Thyroid gland (tissue), 4 donors: ENCODE results near the gene DTNB. TPM values are rescaled to one million over a fixed set of nuclear protein-coding genes. Genes with fewer than 3 reads are reported as not detected.

Experiments
- DNase-seq, 2 donors: peaks; one replicate each; pipeline ENCODE4 v3.0.0-alpha.2; 2019
- H3K27ac ChIP-seq, 3 donors: fragments of 200-600 bp; sonication (generic); 1 replicate in 2 of 3; 2 replicates in 1 of 3; pipeline ENCODE4 v1.5.1; 2016 to 2019; ENCODE audit warnings: mild to moderate bottlenecking in 1 of 3, moderate library complexity in 1 of 3
- H3K27me3 ChIP-seq: fragments of 200-600 bp; sonication (generic); one replicate; pipeline ENCODE4 v1.5.1; 2019
- H3K36me3 ChIP-seq, 2 donors: fragments of 200-600 bp; sonication (generic); one replicate each; pipeline ENCODE4 v1.5.1; 2016 to 2019
- H3K4me1 ChIP-seq, 2 donors: fragments of 200-600 bp; sonication (generic); one replicate each; pipeline ENCODE4 v1.5.1; 2017 to 2019
- H3K4me3 ChIP-seq, 3 donors: fragments of 200-600 bp; sonication (generic); replicated peaks in 1 of 3; 1 replicate in 2 of 3; 2 replicates in 1 of 3; pipeline ENCODE4 v1.5.1; 2016; ENCODE audit warnings: mild to moderate bottlenecking in 1 of 3
- H3K9me3 ChIP-seq: fragments of 200-600 bp; sonication (generic); one replicate; pipeline ENCODE4 v1.5.1; 2017
- CTCF ChIP-seq, 6 experiments: fragments of 200-600 bp in 3 of 6; fragments of 450-650 bp in 3 of 6; sonication (generic) in 3 of 6; IDR thresholded peaks; one replicate each; pipeline ENCODE4 v1.5.1; 2016 to 2019; ENCODE audit warnings: antibody characterized with exemption in 6 of 6, mild to moderate bottlenecking in 2 of 6, inconsistent platforms in 1 of 6, moderate library complexity in 1 of 6
- POLR2A ChIP-seq, 2 donors: fragments of 450-650 bp; IDR thresholded peaks; one replicate each; pipeline ENCODE4 v1.6.1; 2017; ENCODE audit warnings: antibody characterized with exemption in 2 of 2, mild to moderate bottlenecking in 2 of 2, moderate library complexity in 1 of 2
- WGBS, 2 donors: methylation state at CpG; one replicate each; pipeline ENCODE4 v1.1.5; 2017; 5-methylcytosine and 5-hydroxymethylcytosine counted together
- intact Hi-C: fragments of 100-400 bp; cut with DNase I; formaldehyde crosslinking; loops from one replicate; pipeline ENCODE4 v1.15.1; 2023
- total RNA-seq, 4 donors: library from RNA; depleted of rRNA; stranded (reverse); fragments of >200 nt; gene quantifications; one replicate each; pipeline ENCODE4 v1.2.3, GENCODE V29; 2016

Gene DTNB
- total RNA-seq, 4 donors from 2014 or later = 38.9 to 75.2 (median 55.5) TPM

GRCh38 chr2:25402477-25402876 is 270.9 kb downstream of the DTNB start:
- Histone ChIP-seq H3K9me3 (no peaks in the 10 kb centered on the region), H3K27me3 (no peaks in the 10 kb centered on the region), H3K4me1 (no peaks in the 10 kb centered on the region), H3K36me3 (no peaks in the 10 kb centered on the region), H3K4me3 (no peak overlapping the region), H3K27ac (no peak overlapping the region)
- DNase-seq = no peak
- intact Hi-C loops = no loop called here
- WGBS, 2 donors = 86 to 93% methylated on average over 3 of the region's 3 CpGs
- TF ChIP-seq POLR2A (IDR thresholded peaks at IDR 0.05) (no peak), CTCF (IDR thresholded peaks at IDR 0.05) (no peak)

GRCh38 chr2:25401307-25402026 is 271.9 kb downstream of the DTNB start:
- H3K4me3 ChIP-seq = no peak overlapping the region
- TF ChIP-seq POLR2A (IDR thresholded peaks at IDR 0.05) (no peak), CTCF (IDR thresholded peaks at IDR 0.05) (no peak)
- H3K4me1 ChIP-seq = no peaks in the 10 kb centered on the region
- no peak overlapping the region for H3K27ac ChIP-seq
- H3K36me3 ChIP-seq = no peaks in the 10 kb centered on the region
- H3K9me3 ChIP-seq = no peaks in the 10 kb centered on the region
- no peaks in the 10 kb centered on the region for H3K27me3 ChIP-seq
- no peak for DNase-seq
- intact Hi-C loops = no loop called here
- WGBS, 2 donors = 88 to 91% methylated on average over 8 of the region's 8 CpGs

- WGBS, 2 donors = 88 to 89% methylated on average over 3 of the region's 3 CpGs
- no peak overlapping the region for H3K4me3 ChIP-seq
- H3K9me3 ChIP-seq = no peaks in the 10 kb centered on the region
- no peak for DNase-seq
- intact Hi-C loops = no loop called here
- H3K27me3 ChIP-seq = no peaks in the 10 kb centered on the region
- H3K27ac ChIP-seq = no peak overlapping the region
- no peaks in the 10 kb centered on the region for H3K4me1 ChIP-seq
- H3K36me3 ChIP-seq = no peaks in the 10 kb centered on the region
- TF ChIP-seq CTCF (IDR thresholded peaks at IDR 0.05) = no peak
- no peak for TF ChIP-seq POLR2A (IDR thresholded peaks at IDR 0.05)
Observed at GRCh38 chr2:25400576-25401216, 272.7 kb downstream of the DTNB start.

GRCh38 chr2:25400169-25400568 is 273.2 kb downstream of the DTNB start:
- Histone ChIP-seq H3K4me1 (no peaks in the 10 kb centered on the region), H3K9me3 (no peaks in the 10 kb centered on the region), H3K27me3 (no peaks in the 10 kb centered on the region), H3K27ac (no peak overlapping the region), H3K36me3 (no peaks in the 10 kb centered on the region), H3K4me3 (no peak overlapping the region)
- WGBS, 2 donors = 93 to 97% methylated on average over 8 of the region's 8 CpGs
- DNase-seq = no peak
- TF ChIP-seq CTCF (IDR thresholded peaks at IDR 0.05) (no peak), POLR2A (IDR thresholded peaks at IDR 0.05) (no peak)
- intact Hi-C loops = no loop called here

- intact Hi-C loops = no loop called here
- no peak overlapping the region for H3K4me3 ChIP-seq
- no peak for DNase-seq
- no peaks in the 10 kb centered on the region for H3K4me1 ChIP-seq
- TF ChIP-seq CTCF (IDR thresholded peaks at IDR 0.05) (no peak), POLR2A (IDR thresholded peaks at IDR 0.05) (no peak)
- no peaks in the 10 kb centered on the region for H3K9me3 ChIP-seq
- H3K36me3 ChIP-seq = no peaks in the 10 kb centered on the region
- H3K27me3 ChIP-seq = no peaks in the 10 kb centered on the region
- WGBS, 2 donors = 91 to 97% methylated on average over 4 of the region's 4 CpGs
- no peak overlapping the region for H3K27ac ChIP-seq
Observed at GRCh38 chr2:25398534-25398933, 274.8 kb downstream of the DTNB start.
